GM19043 (cell line): ENCODE data around the gene RHO.
"Not testable (repeated sequence)": the region's sequence is repeated elsewhere in the genome, so short reads cannot be mapped to it uniquely, and the experiment has no call there.

ENCODE experiments used
- ATAC-seq: cut with Tn5 transposase; IDR thresholded peaks from one replicate; pipeline ENCODE4 v1.9.1; 2021; ENCODE audit warnings: low read depth; ENCODE audit not compliant: unreplicated experiment

RHO gene

DNA sequence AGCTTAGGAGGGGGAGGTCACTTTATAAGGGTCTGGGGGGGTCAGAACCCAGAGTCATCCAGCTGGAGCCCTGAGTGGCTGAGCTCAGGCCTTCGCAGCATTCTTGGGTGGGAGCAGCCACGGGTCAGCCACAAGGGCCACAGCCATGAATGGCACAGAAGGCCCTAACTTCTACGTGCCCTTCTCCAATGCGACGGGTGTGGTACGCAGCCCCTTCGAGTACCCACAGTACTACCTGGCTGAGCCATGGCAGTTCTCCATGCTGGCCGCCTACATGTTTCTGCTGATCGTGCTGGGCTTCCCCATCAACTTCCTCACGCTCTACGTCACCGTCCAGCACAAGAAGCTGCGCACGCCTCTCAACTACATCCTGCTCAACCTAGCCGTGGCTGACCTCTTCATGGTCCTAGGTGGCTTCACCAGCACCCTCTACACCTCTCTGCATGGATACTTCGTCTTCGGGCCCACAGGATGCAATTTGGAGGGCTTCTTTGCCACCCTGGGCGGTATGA, at the start of gene RHO:
RHO (plus strand) TSS at position 51 of the 512 bp plus-strand sequence; CDS start at position 146, 95 bp downstream.
- ATAC-seq = no peak

DNA sequence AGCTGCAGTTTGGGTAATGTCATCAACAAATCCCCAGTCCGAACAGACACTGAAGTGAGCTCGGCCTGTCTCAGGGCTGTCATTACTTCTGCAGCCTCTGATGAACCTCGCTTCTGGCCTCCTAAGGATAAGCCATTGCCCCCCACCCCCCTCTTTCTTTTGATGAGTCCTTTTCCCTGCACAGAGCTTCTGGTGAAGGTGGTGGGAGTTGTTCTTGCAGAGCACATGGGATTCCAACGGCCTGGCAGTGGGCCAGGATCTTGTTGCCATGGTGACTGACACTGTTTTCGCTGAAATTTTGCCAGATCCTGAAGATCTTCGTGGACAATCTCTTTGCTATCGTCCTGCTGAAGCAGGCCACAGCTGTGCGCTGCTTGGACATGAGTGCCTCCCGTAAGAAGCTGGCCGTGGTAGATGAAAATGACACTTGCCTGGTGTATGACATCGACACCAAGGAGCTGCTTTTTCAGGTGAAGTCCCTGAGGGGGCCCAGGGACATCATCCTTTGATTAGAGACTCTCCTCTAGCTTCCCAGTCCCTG, 47.1 kb upstream of the RHO start:
- not testable (repeated sequence) for ATAC-seq

DNA sequence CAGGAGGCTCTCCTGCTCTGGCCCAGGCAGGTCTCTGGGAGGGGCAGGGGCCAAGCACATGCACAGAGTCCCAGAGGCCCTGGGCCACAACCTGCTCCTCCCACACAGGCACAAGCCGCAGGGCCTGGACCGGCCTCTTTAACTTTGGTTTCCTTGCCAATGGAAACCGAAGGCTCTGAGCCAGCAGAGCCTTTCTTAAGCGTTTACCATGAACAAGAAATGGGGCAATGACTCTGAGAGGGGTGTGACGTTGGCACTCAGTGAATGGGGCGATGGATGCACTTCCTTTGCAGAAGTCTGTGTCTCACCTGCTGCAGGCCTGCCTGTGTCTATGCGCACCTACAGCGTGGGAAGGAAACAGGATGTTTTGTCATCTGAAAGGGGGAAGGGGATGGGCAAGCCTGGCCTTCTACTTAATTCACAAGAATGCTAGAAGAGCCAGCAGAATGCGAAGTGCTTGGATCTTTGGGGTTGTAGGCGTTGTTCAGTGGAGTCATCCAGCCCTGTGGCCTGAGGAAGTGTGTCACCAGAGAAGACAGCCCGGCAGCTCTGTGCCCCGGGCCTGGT, 46.6 kb upstream of the RHO start:
- ATAC-seq = no peak

DNA sequence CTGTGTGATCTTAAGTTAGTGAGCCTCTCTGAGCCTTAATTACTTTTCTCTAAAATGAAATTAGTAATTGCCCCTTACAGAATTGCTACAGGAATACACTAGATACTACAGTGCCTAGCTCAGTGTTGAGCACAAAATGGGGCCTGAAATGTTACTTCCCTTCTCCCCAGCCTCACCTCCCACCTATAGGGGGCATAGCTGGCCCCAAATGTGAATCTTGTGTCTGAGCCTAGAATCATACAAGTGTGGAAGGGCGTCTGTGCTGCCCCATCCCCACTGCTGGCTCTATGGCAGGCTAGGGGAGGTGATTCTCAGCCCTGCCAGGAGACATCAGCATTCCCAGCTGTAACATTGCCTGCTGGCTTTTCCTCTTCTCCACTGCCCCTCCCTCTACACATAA, 45.7 kb upstream of the RHO start:
- ATAC-seq = no peak

DNA sequence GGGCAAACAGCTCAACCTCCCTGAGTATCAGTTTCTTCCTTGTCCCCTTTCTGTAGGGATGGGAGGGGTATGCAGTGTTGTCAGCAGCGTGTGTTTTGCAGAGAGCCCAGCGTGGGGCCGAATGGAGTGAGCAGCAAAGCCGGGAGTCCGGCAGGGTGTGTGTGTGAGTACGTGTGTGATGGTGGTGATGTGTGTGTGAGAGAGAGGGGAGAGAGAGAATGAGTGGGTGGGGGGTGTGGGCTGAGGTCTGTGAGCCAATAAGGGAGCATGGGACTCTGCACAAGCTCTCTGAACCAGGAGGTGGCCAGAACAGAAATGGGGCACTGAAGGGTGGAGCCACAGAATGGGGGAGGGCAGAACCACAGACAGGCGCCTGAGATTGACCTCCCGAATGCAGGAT, 44.6 kb upstream of the RHO start:
- ATAC-seq = no peak

DNA sequence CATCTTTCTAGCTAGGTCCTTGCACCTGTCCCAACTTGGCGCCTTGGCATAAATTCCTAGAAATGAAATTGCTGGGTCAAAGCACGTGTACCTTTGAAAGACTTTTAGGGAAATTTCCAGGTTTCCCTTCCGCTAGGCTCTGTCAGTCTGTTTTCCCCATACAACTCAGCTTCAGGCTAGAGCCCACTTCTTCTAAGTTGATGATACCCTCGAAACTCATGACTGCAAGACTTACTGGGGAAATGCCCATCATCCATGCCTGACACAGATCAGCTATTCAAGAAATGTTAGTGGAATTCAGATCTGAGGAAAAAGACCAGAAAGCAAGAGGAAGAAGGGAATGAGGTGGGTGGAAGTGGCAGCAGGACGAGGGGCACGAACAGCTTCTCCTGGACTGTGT, 43.3 kb upstream of the RHO start:
- ATAC-seq = not testable (repeated sequence)

DNA sequence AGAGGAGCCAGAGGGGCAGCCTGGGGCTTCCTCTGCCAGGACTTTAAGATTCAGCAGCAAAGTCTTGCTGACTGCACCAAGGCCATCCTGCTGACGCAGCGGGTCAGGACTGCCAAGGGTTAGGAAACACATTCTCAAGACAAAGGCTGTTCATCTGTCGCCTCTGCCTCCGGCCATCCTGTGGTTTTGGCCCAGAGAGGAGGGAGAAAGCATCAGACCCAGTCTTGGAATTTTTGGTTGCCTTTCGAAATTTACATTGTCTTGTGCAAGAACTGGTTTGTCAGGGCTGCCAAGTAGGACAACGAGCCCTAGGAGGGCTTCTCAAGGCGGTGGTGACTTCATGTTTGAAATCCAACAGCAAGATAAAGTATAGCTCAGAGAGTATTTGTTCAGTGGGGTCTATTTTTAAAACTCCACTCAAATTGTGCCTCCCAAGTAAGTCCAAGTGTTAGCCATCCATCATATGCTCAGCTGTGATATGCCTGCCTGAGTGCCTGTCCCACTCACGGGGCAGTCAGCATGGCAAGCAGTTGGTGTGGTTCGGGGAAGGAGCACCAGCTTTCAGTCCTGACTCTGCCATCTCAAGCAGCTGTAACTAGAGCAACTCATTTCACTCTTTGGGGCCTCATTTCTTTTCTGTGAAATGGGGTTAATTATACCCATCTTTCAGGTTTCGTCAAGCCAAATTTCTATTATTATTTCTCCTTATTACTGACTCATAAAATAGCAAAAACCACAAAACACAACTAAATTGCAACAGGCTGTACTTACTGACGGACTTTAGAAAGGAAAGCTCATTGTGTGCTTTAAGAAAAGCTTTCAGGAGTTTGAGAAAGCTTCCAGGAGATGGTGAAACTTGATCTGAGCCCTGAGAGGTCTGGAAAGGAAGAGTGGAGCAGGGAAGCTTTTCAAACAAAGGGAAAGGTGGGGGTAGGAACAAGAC, 42.4 kb upstream of the RHO start:
- ATAC-seq = no peak

DNA sequence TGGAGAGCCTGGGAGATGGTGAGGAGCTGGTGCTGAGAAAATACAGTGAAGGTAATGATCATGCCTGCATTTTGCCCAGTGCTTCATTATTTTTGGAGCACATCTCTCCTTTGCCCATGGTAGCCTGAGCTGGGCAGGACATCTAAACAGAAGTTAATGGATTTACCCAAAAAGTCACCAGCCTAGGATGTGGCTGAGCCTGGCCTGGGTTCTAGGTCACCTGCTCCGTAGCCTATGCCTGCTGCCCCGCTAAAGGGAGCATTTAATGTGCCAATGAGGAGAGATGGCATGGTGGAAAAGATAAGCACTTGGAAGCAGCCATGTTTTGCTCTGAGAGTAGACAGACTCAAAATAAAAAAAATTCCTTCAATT, 41.8 kb upstream of the RHO start:
- ATAC-seq = no peak

DNA sequence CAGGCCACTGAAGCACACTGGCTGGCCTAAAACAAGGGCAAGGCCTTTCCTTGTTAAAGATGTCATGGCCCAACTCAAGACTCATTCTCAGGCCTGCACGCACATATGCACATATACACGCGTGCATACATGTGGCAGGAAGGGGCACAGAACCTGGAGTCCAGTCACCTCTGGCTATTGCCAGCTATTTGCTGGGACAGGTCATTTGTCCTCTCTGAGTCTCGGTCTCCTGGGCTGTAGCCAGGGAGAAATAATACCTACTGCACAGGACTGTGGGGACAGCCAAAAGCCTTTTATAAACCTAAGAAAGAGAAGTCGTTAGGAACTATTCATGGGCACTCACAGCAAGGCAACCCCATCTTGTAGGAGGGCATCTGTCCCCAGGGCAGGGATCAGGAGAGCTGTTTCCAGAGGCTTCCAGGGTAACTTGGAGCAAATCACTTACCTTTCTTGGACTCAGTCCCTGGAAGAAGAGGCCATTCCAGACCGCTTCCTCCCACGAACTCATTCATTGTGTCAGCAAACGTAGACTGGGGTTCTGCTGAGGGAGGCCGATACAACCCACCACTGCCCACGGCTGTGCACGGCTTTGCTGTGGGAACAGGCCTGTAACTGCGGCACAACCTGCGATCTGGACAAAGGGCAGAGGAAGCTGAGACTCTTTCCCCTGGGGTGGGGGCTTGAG, 41.1 kb upstream of the RHO start:
- ATAC-seq = no peak

DNA sequence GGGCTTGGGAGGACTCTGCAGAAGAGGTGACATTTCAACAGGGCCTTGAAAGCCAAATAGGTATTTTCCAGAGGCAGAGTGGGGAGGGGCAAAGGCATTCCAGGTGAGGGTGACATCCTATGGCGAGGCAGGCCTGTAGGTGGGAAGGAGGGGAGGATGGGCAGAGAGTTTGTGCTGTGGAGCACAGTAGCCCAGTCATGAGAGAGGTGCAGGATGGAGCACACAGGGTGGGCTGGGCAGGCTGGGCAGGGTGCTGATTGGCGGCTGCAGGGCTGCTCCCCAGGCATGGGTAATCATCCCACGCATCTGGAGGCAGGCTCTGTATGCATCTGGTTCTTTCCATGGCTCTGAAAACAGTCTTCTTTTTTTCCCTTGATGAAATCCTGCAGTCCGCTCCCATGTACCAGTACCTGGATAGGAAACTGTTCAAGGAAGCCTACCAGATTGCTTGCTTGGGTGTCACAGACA, 40.5 kb upstream of the RHO start:
- not testable (repeated sequence) for ATAC-seq

DNA sequence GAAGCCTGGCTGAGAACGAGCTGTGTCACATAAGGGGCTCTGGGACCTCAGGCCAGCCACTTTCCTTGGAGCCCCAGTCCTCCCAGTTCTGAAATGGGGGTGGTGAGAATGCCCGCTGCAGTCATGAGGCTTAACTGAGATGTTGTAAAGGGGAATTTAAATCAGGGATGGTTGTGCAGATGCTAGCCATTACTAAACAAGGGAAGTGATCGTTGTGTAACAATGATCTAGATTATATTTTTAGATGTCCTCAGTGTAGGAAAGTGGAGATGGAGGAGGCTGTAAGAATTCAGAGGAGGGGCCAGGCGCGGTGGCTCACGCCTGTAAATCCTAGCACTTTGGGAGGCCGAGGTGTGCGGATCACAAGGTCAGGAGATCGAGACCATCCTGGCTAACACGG, 39.2 kb upstream of the RHO start:
- not testable (repeated sequence) for ATAC-seq

DNA sequence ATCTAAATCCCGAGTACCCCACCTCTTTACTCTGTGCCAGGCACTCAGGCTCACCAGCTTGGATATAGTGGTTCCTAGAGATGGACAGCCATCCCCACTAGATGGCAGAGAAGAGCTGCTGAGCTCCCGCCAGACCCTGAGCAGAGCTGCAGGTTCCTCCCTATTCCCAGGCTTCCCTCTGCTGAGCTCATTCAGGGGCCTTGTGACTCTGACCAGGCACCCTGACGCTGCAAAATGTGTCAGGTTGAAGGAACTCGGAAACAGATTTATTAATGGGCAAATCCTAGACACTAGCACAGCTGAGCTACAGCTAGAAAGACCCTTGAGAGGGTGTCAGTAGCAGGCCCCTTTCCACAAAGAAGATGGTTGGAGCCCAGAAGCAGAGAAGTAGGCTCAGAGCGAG, 38.2 kb upstream of the RHO start:
- peak; percentile 74 for ATAC-seq

DNA sequence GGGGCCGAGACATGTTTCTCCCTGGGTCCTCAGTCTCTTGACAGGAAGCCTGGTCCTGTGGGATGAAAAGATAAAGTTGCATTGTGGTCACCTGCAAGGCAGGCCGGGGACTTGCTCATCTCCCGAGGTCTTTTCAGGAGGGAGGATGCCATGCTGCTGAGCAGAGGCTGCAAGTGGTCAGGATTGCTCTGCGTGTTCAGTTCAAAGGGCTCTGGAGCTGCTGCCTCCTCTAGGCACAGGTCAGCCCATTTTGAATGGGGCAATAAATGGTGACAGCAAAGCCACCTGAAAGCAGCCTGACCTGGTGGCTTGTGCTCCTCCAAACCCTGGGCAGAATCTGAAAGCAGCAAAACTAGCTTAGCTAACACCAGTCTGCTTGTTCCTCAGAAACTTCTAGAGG, 37.4 kb upstream of the RHO start:
- not testable (repeated sequence) for ATAC-seq

DNA sequence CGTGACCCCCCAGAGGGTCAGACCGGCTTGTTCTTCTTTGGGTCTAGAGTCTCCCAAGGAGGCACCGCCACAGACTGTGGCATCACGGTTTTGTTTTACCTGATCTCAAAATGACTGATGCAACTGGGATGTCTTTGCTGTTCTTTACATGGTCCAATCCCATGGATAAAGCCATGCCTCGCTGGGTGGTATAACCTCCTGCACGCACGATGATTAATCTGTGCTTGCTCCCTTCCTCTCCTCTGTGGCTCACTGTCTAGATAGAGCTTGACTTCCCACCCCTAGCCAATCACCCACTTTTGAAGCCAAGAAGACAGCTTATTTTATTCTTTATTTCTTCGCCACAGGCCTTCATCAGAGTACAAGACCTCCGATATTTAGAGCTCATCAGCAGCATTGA, 36.6 kb upstream of the RHO start:
- no peak for ATAC-seq

DNA sequence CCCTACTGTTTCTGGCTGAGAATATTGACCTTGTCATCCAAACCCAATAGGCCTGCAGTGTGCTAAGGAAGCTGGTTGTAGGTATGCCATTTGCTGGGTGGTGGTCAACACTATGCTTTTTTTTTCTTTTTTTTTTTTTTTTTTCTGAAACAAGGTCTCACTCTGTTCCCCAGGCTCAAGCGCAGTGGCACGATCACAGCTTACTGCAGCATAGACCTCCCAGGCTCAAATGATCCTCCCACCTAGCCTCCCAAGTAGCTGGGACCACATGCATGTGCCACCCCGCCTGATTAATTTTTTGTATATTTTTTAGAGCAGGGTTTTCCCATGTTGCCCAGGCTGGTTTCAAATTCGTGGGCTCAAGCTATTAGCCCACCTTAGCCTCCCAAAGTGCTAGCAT, 35.7 kb upstream of the RHO start:
- ATAC-seq = no peak

DNA sequence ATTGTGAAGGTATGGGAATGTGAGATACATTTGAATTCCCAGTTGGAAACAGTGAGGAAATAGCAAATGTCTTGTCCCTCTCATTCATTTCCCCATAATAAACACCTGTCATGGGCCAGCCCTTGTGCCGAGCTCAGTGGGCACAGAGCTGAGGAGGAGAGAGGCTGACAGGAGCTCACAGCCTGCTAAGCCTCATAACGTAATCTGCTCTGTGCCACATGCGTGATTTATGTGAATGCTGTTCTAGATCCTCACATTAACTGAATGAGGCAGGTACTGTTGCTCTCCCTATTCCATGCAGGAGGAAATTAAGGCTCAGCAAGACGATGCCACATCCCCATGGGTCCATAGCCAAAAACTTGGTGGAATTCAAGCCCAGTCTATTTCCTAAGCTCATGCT, 35.2 kb upstream of the RHO start:
- ATAC-seq = no peak

DNA sequence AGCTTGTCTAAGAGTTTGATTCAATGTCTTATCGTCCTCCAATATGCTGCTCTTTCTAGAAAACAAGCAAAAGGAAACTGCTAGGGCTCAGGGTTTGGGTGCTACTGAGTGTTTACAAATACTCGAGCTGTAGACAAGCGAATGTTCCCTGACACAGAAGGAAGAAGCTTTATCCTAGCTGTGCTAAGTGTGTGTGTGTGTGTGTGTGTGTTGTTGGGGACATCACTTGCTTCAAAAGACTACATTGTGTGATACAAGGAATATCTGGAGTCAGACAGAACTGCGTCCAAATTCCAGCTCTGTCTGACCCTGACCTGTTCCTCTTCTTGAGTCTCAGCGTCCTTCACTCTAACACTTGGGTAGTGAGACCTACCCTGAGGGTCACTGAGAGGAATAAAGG, 33.9 kb upstream of the RHO start:
- not testable (repeated sequence) for ATAC-seq

DNA sequence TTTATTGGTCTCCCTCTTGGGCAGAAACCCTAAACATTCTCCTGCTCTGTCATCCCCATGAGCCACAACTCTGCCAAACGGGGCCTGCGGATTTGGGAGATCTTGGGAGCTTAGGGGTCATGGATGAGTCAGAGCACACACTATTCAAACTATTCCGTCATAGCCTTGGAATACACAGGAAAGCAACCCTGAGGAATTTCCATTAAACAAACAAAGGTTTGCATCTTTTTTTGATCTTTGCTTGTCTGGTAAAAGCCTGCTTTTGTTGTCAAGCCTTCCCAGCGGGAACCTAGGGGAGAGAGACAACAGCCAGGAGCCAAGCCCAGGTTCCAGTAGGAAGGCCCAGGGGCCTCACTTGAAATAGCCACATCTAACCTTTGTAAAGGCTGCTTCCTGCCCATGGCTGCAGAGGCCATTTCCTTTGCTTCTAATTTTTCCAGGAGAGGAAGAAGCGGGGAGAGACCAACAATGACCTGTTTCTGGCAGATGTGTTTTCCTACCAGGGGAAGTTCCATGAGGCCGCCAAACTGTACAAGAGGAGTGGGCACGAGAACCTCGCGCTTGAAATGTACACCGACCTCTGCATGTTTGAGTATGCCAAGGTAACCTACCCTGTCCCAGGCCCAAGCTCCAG, 33.3 kb upstream of the RHO start:
- ATAC-seq = not testable (repeated sequence)

DNA sequence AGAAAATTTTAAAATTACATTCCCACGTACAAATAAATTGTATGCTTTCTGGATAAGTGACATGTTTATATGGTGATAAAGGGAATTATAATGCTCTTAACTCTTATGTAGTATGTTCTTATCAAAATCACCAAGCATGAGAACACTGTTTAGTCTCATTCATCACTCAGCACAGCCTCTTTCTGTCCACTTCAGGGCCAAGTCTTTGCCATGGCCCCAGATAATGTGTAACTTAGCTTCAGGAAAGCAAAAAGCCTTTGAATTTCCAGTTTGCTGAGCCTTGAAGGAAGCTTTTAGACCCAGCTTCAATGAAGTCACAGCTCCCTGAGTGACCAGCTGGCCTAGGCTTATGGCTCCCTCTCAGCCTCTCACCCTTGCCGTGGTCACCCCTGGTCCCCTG, 30.6 kb upstream of the RHO start:
- not testable (repeated sequence) for ATAC-seq
